ENCODE data around the gene LAD1. TPM values are rescaled to one million over a fixed set of nuclear protein-coding genes. Genes with fewer than 3 reads are reported as not detected.

LAD1 gene
- total RNA-seq, 1 experiment from 2014 or later: 0.67 TPM

GRCh38 chr1:201418461-201418860 lies 19.3 kb upstream of the LAD1 start:
- DNase-seq (ENCODE audit: low spot score): no peak

- no peak for DNase-seq (ENCODE audit: low spot score)
Measured at GRCh38 chr1:201414051-201414738, 15.1 kb upstream of the LAD1 start.

DNA sequence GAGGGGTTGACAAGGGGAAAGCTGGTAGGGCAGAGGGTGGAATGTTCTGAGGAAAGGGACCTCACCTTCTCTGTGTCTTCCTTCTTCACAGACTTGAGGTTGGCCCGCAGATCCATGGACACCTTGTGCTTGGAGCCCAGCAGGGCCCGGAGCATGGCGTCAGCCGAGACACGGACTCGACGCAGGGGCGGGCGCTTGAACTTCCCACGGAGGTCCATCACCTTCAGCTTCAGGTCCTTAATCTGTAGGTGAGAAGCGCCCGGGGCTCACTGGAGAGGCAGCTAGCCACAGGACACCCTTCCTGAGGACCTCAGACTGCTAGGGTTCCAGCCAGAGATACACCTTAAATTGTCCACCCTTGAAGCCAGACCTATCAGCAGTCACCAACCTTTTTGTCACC lies 12.2 kb upstream of the LAD1 start:
- no peak for DNase-seq (ENCODE audit: low spot score)

DNA sequence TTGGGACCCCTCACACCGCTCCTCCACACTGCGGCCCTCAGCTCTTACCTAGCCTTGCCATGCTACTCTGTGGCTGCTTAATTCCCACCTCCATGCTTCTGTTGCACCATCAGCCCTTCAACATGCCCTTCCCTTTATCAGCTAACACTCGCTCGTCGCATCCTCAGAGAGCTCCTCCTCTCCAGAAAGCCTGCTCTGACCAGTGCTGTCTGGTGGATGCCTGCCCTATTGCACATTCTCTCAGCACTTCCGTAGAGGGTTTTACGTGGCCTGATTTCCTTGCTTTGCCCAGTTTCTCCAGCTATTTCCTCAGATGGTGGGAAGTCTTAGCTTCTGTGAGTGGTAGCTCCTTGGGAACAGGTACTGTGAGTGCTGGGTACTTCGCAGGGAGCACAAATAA lies 10.3 kb upstream of the LAD1 start:
- no peak for DNase-seq (ENCODE audit: low spot score)

- no peak for DNase-seq (ENCODE audit: low spot score)
Measured at GRCh38 chr1:201408834-201409200, 9.7 kb upstream of the LAD1 start.

DNA sequence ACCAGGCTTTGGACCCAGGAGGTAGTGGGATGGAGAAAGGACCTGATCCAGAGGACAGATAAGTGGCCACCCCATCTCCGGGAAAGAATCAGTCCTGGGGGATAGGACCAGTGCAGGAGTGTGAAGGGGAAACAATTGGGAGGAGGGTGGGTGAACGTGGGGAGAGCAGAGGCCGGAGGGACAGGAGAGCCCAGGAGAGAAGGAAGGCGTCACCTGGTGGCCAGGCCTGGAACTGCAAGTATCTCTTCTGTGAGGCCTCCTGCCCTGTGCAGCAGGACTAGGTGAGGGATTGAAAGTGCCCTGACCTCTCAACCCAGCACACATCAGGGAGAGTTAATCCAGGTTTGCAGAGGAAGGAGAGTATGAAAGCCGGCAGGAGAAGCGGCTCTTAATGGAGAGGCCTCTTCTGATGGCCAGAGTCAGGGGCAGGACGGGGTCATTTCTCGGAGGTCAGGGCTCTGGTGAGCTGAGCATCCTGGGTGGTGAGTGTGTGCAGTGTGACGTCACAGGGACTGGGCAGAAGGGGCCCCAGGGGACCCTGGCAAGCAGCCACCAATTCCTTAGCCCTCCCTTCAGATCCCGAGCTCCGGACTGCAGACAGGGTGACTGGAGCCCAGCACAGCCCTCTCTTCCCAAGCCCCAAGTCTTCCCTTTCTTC lies 9.2 kb upstream of the LAD1 start:
- peak; percentile 88 for DNase-seq (ENCODE audit: low spot score)

DNA sequence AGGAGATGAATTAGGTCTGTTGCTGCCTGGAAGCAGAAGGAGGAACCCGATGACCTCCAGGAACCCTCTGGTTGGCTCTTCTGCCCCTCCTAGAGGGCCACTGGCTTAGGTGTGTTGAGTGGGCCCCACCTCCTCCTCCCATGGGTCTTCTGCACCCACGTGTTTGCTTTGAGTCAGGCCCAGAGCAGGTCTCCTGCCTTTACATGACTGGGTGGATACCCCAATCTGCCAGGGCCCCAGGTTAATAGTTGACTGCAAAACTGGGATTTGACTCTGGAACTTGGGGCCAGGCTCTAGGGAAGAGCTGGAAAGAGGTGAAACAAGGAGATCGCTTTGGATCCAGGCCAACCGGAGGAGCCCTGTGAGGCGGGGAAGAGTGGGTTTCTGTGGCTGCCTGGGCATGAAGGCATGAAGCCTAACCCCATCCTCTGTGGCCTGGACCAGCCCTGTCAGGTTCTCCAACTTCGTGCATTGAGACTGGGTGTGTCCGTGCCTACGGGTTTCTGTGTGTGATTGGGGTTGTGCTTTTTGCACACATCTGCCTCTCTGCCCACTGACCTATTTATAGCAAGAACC lies 7.8 kb upstream of the LAD1 start:
- DNase-seq (ENCODE audit: low spot score): no peak

DNA sequence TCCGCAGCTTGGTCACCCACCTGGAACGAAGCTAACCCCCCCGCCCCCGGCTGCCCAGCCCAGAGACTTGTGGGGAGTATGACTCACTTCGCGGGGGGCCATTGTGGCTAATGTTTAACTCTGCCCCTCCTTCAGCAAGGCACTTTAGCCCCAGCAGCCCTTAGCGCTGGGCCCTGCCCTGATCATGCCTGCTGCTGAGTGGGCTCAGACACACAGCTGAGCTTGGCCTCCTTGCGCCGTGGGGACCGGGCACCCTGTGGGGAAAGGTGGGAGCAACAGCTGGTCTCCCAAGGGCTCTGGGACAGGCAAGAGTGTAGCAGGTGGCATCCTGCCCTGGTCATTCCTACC lies 6.3 kb upstream of the LAD1 start:
- DNase-seq (ENCODE audit: low spot score): no peak

GRCh38 chr1:201404722-201405483 lies 5.8 kb upstream of the LAD1 start:
- DNase-seq (ENCODE audit: low spot score): no peak

DNA sequence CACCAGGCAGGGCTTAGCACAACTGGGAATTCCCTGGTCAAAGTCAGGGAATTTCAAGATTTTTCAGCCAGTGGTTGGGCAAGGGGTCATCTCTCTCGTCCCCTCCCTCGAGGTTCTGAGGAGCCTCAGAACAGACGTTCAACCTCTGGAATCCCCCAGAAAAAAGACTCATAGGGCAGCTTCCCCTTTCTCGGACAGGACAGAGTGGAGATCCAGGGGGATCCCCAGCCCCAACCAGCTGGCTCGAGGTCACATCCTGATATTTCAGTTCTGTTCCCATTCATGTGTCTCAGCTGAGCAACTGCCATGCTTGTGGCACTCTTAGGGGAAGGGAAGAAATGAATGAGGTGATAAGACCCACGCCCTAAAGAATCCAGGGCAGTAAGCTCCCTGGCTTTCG lies 4.9 kb upstream of the LAD1 start:
- no peak for DNase-seq (ENCODE audit: low spot score)

- no peak for DNase-seq (ENCODE audit: low spot score)
Measured at GRCh38 chr1:201403359-201403758, 4.2 kb upstream of the LAD1 start.

GRCh38 chr1:201401700-201402099 lies 2.6 kb upstream of the LAD1 start:
- DNase-seq (ENCODE audit: low spot score): no peak

GRCh38 chr1:201400852-201401230 lies 1.7 kb upstream of the LAD1 start:
- DNase-seq (ENCODE audit: low spot score): no peak

DNA sequence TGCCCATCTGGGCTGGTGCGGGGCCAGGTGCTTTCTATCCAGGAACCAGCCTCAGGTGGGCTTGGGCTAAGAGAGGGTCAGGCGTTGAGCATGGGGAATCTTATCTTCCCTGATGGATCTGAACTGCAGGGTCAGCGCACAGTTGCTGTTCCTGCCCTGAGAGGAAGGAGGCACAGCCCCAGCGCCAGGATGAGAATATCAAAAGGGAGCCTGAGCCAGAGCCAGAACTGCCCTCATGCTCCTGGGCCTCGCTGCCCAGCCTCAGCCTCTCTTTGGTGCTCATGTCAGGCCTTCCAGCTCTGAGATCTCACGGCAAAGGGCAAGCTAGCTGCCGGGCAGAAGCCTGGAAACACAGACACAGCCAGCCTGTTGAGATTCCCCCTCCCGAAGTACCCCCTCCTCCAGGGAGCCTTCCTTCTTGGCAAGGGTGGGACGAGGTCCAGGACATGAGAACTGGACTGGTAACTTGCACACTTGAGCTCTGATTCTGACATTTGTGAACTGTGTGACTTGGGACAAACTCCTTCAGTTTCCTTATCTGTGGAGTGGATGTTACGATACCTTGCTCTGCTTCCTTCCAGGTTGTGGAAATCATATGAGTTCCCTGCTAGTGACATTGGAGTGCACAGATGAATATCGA lies 1.2 kb upstream of the LAD1 start:
- DNase-seq (ENCODE audit: low spot score): no peak

DNA sequence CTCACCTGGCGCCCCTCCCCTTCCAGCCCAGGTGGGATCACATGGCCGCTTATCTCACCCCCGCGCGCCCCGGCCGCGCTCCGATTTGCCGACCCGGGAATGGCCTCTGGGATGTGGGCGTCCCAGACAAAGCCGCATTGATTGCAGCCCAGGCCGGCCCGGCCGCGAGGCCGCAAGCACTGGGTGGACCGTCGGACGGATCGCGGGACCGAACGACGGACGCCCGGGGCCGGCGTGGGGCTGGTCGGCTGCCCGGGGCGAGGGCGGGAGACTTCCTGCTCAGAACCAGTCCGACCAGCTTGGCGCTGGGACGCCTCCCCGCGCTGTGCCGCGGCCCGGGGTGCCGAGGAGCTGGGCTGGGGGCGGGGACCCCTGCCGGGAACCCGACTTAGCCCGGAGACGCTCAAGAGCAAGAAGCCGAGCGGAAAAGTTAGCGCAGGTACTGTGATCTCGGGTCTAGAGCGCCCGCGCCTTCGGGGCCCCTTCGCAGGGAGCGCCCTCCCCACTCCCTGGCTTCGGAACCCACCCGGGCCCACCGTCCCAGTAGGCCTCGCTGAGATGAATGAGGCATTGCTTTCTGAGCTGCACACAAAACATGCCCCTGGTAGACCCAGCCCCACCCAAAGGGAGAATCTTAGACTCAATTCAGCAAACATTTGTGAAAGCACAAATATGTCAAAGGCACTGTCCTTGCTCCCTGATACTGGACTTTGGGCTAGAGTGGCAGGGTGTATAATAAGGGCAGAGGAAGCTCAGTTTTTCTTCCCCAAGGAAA lies 415 bp upstream of the LAD1 start:
- no peak for DNase-seq (ENCODE audit: low spot score)

DNA sequence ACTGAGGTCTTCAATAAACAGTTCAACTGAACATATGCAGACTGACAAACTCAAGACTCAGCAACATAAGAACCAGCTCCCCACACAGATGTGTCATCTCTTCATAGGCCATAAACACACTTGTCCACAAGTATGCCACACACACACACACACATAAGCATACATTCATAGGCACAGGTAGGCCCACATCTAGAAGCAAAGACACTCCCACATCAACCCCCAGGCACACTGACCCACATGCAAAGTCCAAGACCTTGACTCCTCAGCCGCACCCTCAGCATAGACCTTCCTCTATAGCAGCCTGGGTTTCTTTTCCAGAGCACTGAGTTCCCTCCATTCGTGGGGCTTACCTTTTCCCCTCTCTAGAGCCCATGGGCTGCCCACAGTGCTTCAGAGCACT lies 1.4 kb downstream of the LAD1 start:
- no peak for DNase-seq (ENCODE audit: low spot score)

DNA sequence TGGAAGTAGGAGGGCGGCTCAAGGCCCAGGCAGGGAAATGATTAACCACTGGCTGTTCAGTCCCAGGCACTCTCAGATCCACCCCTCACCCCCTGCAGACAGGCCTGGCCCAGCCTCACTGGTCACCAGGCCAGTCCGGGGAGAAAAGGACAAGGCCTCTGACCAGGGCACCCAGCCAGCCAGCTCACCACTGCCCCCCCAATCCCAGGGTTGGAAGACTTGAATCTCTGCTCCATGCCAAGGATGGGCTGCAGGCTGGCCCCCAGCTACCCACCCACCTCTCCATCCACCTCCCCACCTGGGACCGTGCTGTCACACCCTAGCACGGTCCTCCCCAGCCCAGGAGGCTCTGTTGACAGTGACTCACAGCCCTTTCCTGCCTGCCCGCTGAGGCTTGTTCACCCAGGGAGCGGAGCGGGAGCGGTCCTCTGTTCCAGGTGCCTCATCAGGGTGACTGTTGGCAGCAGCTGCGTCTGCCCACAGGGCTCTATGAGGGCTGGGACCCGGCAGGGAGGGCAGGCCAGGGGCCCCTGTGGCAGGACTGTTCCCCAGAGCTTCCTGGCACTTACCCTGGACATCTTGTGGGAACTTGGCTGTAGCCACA lies 2.2 kb downstream of the LAD1 start:
- DNase-seq (ENCODE audit: low spot score): peak; percentile 59

GRCh38 chr1:201395936-201396335 lies 3.2 kb downstream of the LAD1 start:
- no peak for DNase-seq (ENCODE audit: low spot score)

DNA sequence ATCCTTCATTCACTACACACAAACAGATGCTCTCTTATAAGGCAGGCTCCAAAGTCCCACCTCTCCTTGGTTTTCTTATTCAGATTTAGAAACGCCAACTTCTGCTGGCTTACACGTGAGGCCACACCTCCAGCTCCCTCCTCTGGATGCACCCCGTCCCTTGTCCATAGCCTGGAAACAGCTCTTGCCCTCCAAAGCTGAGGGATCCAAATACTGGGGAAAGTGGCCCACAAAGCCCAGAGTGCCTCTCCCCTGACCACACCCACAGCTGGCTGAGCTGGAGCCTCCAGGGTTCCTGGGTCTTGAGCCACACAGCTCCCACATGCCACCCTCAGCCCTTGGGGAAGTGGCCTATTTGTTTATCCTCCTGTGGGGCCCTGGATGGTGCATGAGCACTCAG lies 4.5 kb downstream of the LAD1 start:
- no peak for DNase-seq (ENCODE audit: low spot score)

DNA sequence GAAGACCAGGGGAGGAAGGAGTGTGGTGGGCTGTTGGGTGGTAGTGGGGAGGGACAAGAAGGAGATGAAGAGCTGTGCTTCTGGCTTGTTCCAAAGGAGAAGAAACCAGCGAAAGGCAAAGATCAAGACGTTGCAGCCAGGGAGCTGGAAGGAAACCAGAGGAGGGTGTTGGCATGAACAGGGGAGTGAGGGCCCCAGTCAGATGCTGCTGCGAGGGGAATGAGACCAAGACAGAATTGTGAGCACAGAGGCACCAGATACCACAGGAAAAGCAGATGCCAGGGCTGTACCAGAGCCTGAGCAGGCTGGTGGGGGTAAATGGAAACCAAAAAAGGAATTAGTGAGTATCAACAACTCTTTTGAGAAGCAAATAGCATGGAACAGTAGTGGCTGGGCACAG lies 6.0 kb downstream of the LAD1 start:
- DNase-seq (ENCODE audit: low spot score): no peak
